A673 (cell line): Measurements from ENCODE around the gene FCF1. TPM values are rescaled to one million over a fixed set of nuclear protein-coding genes. Genes with fewer than 3 reads are reported as not detected.

Experiments
- BruUV-seq: library from RNA; stranded (reverse); fragments of 400-500 nt; replicated peaks from 2 replicates; lab custom pipeline; 2021; lab: Mats Ljungman, UMichigan
- CTCF ChIA-PET: fragments of 300-600 bp; sonication (Branson Sonifier 250); formaldehyde crosslinking; loops from one replicate; lab custom pipeline; 2022; ENCODE audit warnings: antibody characterized with exemption; lab: Charles Lee
- POLR2A ChIA-PET: fragments of 300-600 bp; sonication (Branson Sonifier 250); formaldehyde crosslinking; loops from one replicate; lab custom pipeline; 2022; ENCODE audit warnings: antibody characterized with exemption; ENCODE audit not compliant: low non-redundant PET; lab: Charles Lee
- DNase-seq: peaks from one replicate; pipeline ENCODE4 v3.0.0-alpha.2; 2015; ENCODE audit warnings: low spot score
- H3K27ac ChIP-seq: fragments of 200-600 bp; sonication (generic); 2 replicates; pipeline ENCODE4 v1.5.1; 2016; ENCODE audit warnings: mixed run types, low read depth, mild to moderate bottlenecking, mixed read lengths, antibody characterized with exemption, low read length; ENCODE audit not compliant: poor library complexity, severe bottlenecking
- H3K27me3 ChIP-seq: fragments of 200-600 bp; sonication (generic); replicated peaks from 2 replicates; pipeline ENCODE4 v1.6.1; 2017; ENCODE audit warnings: mixed run types, low read depth, mild to moderate bottlenecking, mixed read lengths, antibody characterized with exemption, low read length; ENCODE audit not compliant: insufficient read depth, poor library complexity
- H3K36me3 ChIP-seq: fragments of 200-600 bp; sonication (generic); 2 replicates; pipeline ENCODE4 v1.6.1; 2016; ENCODE audit warnings: mixed run types, mild to moderate bottlenecking, mixed read lengths, antibody characterized with exemption, low read length; ENCODE audit not compliant: insufficient read depth, poor library complexity, severe bottlenecking
- H3K4me1 ChIP-seq: fragments of 200-600 bp; sonication (generic); 2 replicates; pipeline ENCODE4 v1.6.1; 2017; ENCODE audit warnings: mixed run types, mild to moderate bottlenecking, mixed read lengths, antibody characterized with exemption, low read length; ENCODE audit not compliant: insufficient read depth, poor library complexity, severe bottlenecking
- H3K4me3 ChIP-seq: fragments of 200-600 bp; sonication (generic); 2 replicates; pipeline ENCODE4 v1.5.1; 2016; ENCODE audit warnings: low read depth, mixed run types, mild to moderate bottlenecking, mixed read lengths, low read length; ENCODE audit not compliant: poor library complexity, severe bottlenecking
- H3K9me3 ChIP-seq: fragments of 200-600 bp; sonication (generic); 2 replicates; pipeline ENCODE4 v1.6.1; 2016; ENCODE audit warnings: mixed run types, low read depth, mild to moderate bottlenecking, mixed read lengths, antibody characterized with exemption, low read length; ENCODE audit not compliant: poor library complexity, severe bottlenecking
- EZH2 ChIP-seq: fragments of 200-600 bp; sonication (generic); IDR thresholded peaks from 2 replicates; pipeline ENCODE4 v1.6.1; 2017; ENCODE audit warnings: borderline replicate concordance, low read depth, mild to moderate bottlenecking, mixed read lengths, antibody characterized with exemption, low read length; ENCODE audit not compliant: poor library complexity, severe bottlenecking
- intact Hi-C: fragments of 100-400 bp; cut with micrococcal nuclease; formaldehyde crosslinking; loops from one replicate; pipeline ENCODE4 v1.10.0; 2022; ENCODE audit not compliant: unreplicated experiment
- total RNA-seq: library from RNA; stranded (reverse); gene quantifications from 2 replicates; pipeline ENCODE4 v1.2.3, GENCODE V29; 2021
- TF ChIP-seq, protein P1 (sequence below): fragments of 300-800, 200-600 bp; sonication (generic); conservative IDR thresholded peaks from 2 replicates; pipeline ENCODE4 v1.5.1; 2017; ENCODE audit warnings: low read depth, mild to moderate bottlenecking, antibody characterized with exemption, low read length, moderate library complexity, mixed read lengths

The FCF1 gene
- total RNA-seq, 1 experiment from 2014 or later = 74.2 TPM

DNA sequence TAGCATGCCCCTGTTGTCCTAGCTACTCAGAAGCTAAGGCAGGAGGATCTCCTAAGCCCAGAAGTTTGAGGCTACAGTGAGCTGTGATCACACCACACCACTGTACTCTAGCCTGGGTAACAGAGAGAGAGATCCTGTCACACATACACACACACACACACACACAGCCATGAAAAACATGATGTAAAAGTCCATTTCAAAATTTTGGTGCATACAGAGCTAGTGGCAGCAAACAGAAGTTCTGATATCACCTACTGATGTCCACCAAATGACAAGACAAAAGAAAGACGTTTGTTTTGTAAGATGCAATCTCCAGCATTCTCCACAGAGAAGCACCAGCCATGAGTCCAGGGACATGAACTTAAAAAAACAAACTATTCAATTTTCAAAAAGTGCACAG is 15.9 kb upstream of the FCF1 start:
- CTCF ChIA-PET = no interaction called here
- TF ChIP-seq, protein P1, sequence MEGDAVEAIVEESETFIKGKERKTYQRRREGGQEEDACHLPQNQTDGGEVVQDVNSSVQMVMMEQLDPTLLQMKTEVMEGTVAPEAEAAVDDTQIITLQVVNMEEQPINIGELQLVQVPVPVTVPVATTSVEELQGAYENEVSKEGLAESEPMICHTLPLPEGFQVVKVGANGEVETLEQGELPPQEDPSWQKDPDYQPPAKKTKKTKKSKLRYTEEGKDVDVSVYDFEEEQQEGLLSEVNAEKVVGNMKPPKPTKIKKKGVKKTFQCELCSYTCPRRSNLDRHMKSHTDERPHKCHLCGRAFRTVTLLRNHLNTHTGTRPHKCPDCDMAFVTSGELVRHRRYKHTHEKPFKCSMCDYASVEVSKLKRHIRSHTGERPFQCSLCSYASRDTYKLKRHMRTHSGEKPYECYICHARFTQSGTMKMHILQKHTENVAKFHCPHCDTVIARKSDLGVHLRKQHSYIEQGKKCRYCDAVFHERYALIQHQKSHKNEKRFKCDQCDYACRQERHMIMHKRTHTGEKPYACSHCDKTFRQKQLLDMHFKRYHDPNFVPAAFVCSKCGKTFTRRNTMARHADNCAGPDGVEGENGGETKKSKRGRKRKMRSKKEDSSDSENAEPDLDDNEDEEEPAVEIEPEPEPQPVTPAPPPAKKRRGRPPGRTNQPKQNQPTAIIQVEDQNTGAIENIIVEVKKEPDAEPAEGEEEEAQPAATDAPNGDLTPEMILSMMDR = no peak
- no peak for TF ChIP-seq EZH2
- intact Hi-C loops = no loop called here
- BruUV-seq = no TSS peak
- Histone ChIP-seq H3K4me1 (no peaks in the 10 kb centered on the region), H3K27ac (no peak overlapping the region), H3K4me3 (no peak overlapping the region), H3K36me3 (no peaks in the 10 kb centered on the region), H3K9me3 (no peaks in the 10 kb centered on the region), H3K27me3 (no peaks in the 10 kb centered on the region)
- no peak for DNase-seq
- POLR2A ChIA-PET = no interaction called here

DNA sequence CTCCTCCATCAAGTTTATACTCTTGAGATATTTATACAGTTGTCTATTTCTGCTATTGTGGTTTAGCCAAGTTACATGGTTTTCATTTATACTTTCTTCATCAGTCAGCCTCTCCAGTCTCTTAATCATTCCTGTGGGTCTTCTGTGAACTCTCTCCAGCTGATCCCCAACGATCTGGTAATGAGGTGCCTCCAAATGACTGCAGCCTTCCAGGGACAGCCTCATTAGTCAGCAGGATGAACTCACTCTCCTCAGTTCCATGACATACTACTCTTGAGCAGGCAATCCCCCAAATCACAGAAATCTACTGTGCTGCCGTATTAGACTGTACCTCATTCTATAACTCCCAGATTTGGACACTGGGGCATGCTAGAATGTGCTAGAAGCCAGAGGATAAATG is 15.4 kb upstream of the FCF1 start:
- BruUV-seq = no TSS peak
- intact Hi-C loops = no loop called here
- Histone ChIP-seq H3K4me3 (no peak overlapping the region), H3K9me3 (no peaks in the 10 kb centered on the region), H3K4me1 (no peaks in the 10 kb centered on the region), H3K27ac (no peak overlapping the region), H3K27me3 (no peaks in the 10 kb centered on the region), H3K36me3 (no peaks in the 10 kb centered on the region)
- TF ChIP-seq EZH2 = no peak
- TF ChIP-seq, protein P1 = no peak
- DNase-seq = no peak
- POLR2A ChIA-PET = no interaction called here
- CTCF ChIA-PET = no interaction called here

DNA sequence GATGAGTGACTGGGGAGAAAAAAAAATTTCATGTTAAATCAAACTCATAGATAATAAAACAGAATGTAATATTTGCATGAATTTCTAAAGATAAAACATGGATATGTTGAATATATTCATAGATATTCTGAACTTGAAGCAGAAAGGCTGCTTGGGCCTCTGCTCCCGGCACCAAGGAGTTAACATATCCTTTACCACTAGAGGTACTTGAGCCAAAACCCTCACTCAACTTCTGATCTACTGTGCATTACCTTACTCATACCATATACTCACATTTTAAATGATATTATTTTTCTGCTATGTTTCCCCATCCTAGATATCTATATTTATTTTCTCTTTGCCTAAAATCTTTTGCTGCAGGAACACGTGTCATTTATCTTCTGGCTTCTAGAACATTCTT is 15.0 kb upstream of the FCF1 start:
- intact Hi-C loops = no loop called here
- Histone ChIP-seq H3K36me3 (no peaks in the 10 kb centered on the region), H3K4me1 (no peaks in the 10 kb centered on the region), H3K27ac (no peak overlapping the region), H3K4me3 (no peak overlapping the region), H3K27me3 (no peaks in the 10 kb centered on the region), H3K9me3 (no peaks in the 10 kb centered on the region)
- CTCF ChIA-PET = no interaction called here
- DNase-seq = no peak
- BruUV-seq = no TSS peak
- POLR2A ChIA-PET = no interaction called here
- TF ChIP-seq, protein P1 = no peak
- TF ChIP-seq EZH2 = no peak
